Adrenal gland (tissue), 5 donors: ENCODE results near the gene CBFA2T3.

Experiments
- CTCF ChIP-seq, 6 experiments: fragments of 450-650 bp in 4 of 6; fragments of 200-600 bp in 2 of 6; sonication (generic) in 1 of 6; IDR thresholded peaks; 1 replicate in 5 of 6; 2 replicates in 1 of 6; pipeline versions ENCODE4 v1.5.1 to v1.8.0; 2016 to 2021; ENCODE audit warnings: antibody characterized with exemption in 6 of 6, mild to moderate bottlenecking in 2 of 6, moderate library complexity in 1 of 6
- POLR2A ChIP-seq, 2 donors: fragments of 450-650 bp; IDR thresholded peaks; one replicate each; pipeline ENCODE4 v1.6.1; 2017; ENCODE audit warnings: antibody characterized with exemption in 2 of 2, mild to moderate bottlenecking in 2 of 2, moderate library complexity in 1 of 2
- donor health status: DM: no; HTN: no; CAD: no.

- no peak for TF ChIP-seq CTCF (IDR thresholded peaks at IDR 0.05)
- no peak for TF ChIP-seq POLR2A (IDR thresholded peaks at IDR 0.05)
These were observed 29.2 kb upstream of the CBFA2T3 start for GRCh38 chr16:89006036-89006752.
